Osteoblast (primary cell): ENCODE results near the gene TRIM33. TPM values are rescaled to one million over a fixed set of nuclear protein-coding genes. Genes with fewer than 3 reads are reported as not detected.

ENCODE experiments used
- DNase-seq: peaks from one replicate; pipeline ENCODE4 v3.0.0; 2011; ENCODE audit warnings: low spot score, mixed read lengths; ENCODE audit not compliant: insufficient read length; ENCODE audit errors: missing footprints
- H2AFZ ChIP-seq: 2 replicates; pipeline ENCODE4 v1.6.0; 2011; ENCODE audit warnings: mild to moderate bottlenecking, low read length
- H3K27ac ChIP-seq: 2 replicates; pipeline ENCODE4 v1.5.1; 2011; ENCODE audit warnings: mild to moderate bottlenecking, low read depth, low read length, moderate library complexity
- H3K27me3 ChIP-seq: 2 replicates; pipeline ENCODE4 v1.6.0; 2012; ENCODE audit warnings: mild to moderate bottlenecking, control low read depth, inconsistent platforms, low read length, moderate library complexity; ENCODE audit not compliant: insufficient read depth
- H3K36me3 ChIP-seq: 2 replicates; pipeline ENCODE4 v1.5.1; 2011; ENCODE audit warnings: mild to moderate bottlenecking, low read length, control low read depth, moderate library complexity; ENCODE audit not compliant: insufficient read depth
- H3K4me1 ChIP-seq: 2 replicates; pipeline ENCODE4 v1.5.1; 2011; ENCODE audit warnings: mild to moderate bottlenecking, low read length, control low read depth, moderate library complexity; ENCODE audit not compliant: insufficient read depth
- H3K4me2 ChIP-seq: 2 replicates; pipeline ENCODE4 v1.6.0; 2011; ENCODE audit warnings: mild to moderate bottlenecking, low read length; ENCODE audit not compliant: insufficient read depth
- H3K4me3 ChIP-seq: fragments of 200-600 bp; sonication (generic); 3 replicates; pipeline ENCODE4 v1.5.1; 2012; ENCODE audit warnings: mild to moderate bottlenecking, low read length, inconsistent platforms; ENCODE audit not compliant: insufficient read depth
- H3K79me2 ChIP-seq: 2 replicates; pipeline ENCODE4 v1.6.0; 2012; ENCODE audit warnings: mild to moderate bottlenecking, low read length, control low read depth, inconsistent platforms; ENCODE audit not compliant: insufficient read depth
- H3K9me3 ChIP-seq: 2 replicates; pipeline ENCODE4 v1.5.1; 2011; ENCODE audit warnings: low read depth, low read length, control low read depth
- H4K20me1 ChIP-seq: 2 replicates; pipeline ENCODE4 v1.6.0; 2012; ENCODE audit warnings: mild to moderate bottlenecking, low read length, control low read depth; ENCODE audit not compliant: insufficient read depth
- CTCF ChIP-seq: IDR thresholded peaks from 2 replicates; pipeline ENCODE4 v1.5.1; 2011; ENCODE audit warnings: mild to moderate bottlenecking, low read depth, low read length, moderate library complexity; ENCODE audit errors: extremely low read depth
- total RNA-seq: library from RNA; depleted of rRNA; stranded (reverse); fragments of >200 nt; gene quantifications from 2 replicates; pipeline ENCODE4 v1.2.3, GENCODE V29; 2012

TRIM33 gene
- total RNA-seq, 1 donor = 43.1 TPM

GRCh38 chr1:114435088-114435715 lies 75.8 kb downstream of the TRIM33 start:
- DNase-seq = no peak
- H3K4me2 ChIP-seq = no peak overlapping the region
- H3K4me1 ChIP-seq = no peaks in the 10 kb centered on the region
- H4K20me1 ChIP-seq = no peaks in the 10 kb centered on the region
- TF ChIP-seq CTCF = no peak
- H3K4me3 ChIP-seq = no peak overlapping the region
- H3K9me3 ChIP-seq = no peaks in the 10 kb centered on the region
- no peaks in the 10 kb centered on the region for H3K27me3 ChIP-seq
- H2AFZ ChIP-seq = no peak overlapping the region
- H3K27ac ChIP-seq = no peak overlapping the region
- H3K79me2 ChIP-seq = peaks cover 23% of the 10 kb centered on the region
- no peaks in the 10 kb centered on the region for H3K36me3 ChIP-seq

DNA sequence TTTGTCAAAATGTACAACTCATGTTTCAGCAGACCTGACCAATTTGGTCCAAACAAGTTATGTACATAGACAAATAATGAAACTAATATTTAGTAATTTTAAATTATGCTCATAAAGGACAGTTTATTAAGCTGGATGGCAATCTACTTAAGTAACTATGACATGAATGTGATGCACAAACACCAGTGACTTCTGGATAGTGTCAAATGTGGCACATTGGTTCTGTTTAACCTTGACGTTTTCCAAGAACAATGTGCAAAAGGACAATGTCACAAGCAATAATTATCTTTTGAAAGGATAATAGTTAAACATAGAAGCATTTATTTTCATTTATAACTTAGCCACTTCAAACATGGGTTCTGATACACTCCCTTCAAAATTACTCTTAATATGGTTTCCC lies 80.0 kb downstream of the TRIM33 start:
- Histone ChIP-seq H3K4me2 (no peak overlapping the region), H3K4me3 (no peak overlapping the region), H3K4me1 (no peaks in the 10 kb centered on the region), H3K27ac (no peak overlapping the region), H2AFZ (no peak overlapping the region), H3K36me3 (peaks cover 10% of the 10 kb centered on the region), H3K27me3 (no peaks in the 10 kb centered on the region), H3K79me2 (peaks cover 9% of the 10 kb centered on the region), H4K20me1 (no peaks in the 10 kb centered on the region), H3K9me3 (no peaks in the 10 kb centered on the region)
- no peak for TF ChIP-seq CTCF
- DNase-seq = no peak

DNA sequence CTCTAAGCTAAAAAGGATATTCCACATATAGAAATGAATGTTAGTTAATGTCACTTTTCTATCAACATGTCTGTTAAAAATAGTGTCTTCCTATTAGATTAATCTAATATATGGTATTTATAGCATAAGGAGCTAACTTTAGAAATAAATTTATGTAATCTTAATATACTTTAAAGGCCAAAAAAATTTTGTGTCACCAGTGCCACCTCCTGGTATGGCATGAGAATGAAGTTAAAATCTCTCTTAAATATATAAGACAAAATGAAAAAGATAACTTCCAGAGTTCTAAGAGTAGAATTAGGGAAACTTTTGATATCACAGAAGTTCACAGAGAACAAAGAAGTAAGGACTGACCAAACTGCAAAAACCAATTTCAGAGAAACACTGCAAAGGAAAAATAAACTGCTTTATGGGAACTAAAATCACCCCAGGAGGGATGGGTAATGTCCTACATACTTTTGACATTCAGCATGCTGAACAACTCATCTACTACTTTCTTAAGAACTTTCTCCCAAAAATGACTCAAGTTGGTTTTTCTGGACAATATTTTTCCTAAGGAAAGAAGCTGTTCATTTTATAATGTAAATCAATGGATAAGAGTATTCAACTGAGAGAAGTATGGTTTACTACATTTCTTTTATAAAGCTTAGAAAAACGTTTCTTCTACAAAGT lies 82.8 kb downstream of the TRIM33 start:
- TF ChIP-seq CTCF = peak; percentile 59
- H2AFZ ChIP-seq = no peak overlapping the region
- no peaks in the 10 kb centered on the region for H4K20me1 ChIP-seq
- peaks cover 29% of the 10 kb centered on the region for H3K36me3 ChIP-seq
- H3K27me3 ChIP-seq = no peaks in the 10 kb centered on the region
- no peak overlapping the region for H3K4me3 ChIP-seq
- no peaks in the 10 kb centered on the region for H3K4me1 ChIP-seq
- no peak overlapping the region for H3K27ac ChIP-seq
- H3K4me2 ChIP-seq = no peak overlapping the region
- no peak for DNase-seq
- H3K79me2 ChIP-seq = peaks cover 2% of the 10 kb centered on the region
- no peaks in the 10 kb centered on the region for H3K9me3 ChIP-seq

DNA sequence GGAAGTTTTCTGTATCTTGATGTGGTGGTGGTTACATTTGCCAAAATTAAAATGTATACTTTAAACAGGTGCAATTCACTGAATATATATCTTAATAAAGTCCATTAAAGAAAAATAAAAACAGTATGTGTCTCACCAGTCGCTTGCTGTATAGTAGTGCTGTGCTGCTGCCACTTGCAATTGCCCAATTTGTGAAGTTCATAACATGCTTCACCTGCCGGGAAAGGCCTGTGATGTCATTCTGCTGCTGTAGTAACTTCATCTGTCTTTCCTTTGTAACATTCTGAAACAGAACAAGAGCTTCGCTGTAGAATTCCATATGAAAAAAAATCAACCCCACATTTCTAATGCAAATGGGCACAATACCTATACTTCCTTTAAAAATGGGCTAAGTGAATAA lies 83.4 kb downstream of the TRIM33 start:
- no peak for DNase-seq
- Histone ChIP-seq H3K27me3 (no peaks in the 10 kb centered on the region), H3K27ac (no peak overlapping the region), H3K9me3 (no peaks in the 10 kb centered on the region), H3K4me1 (no peaks in the 10 kb centered on the region), H3K79me2 (peaks cover 2% of the 10 kb centered on the region), H3K4me3 (no peak overlapping the region), H3K36me3 (peaks cover 29% of the 10 kb centered on the region), H3K4me2 (no peak overlapping the region), H2AFZ (no peak overlapping the region), H4K20me1 (no peaks in the 10 kb centered on the region)
- TF ChIP-seq CTCF = no peak
